ENCODE results near the gene SPTBN5. TPM values are rescaled to one million over a fixed set of nuclear protein-coding genes. Genes with fewer than 3 reads are reported as not detected.
A peak's percentile ranks its signal among the peaks of the same experiment; 100 is the strongest.

Gene SPTBN5
- total RNA-seq, 5 donors from 2014 or later (not counting 1 experiment from before 2014, with no cell fraction given): 1.0 to 4.0 (median 2.2) TPM

DNA sequence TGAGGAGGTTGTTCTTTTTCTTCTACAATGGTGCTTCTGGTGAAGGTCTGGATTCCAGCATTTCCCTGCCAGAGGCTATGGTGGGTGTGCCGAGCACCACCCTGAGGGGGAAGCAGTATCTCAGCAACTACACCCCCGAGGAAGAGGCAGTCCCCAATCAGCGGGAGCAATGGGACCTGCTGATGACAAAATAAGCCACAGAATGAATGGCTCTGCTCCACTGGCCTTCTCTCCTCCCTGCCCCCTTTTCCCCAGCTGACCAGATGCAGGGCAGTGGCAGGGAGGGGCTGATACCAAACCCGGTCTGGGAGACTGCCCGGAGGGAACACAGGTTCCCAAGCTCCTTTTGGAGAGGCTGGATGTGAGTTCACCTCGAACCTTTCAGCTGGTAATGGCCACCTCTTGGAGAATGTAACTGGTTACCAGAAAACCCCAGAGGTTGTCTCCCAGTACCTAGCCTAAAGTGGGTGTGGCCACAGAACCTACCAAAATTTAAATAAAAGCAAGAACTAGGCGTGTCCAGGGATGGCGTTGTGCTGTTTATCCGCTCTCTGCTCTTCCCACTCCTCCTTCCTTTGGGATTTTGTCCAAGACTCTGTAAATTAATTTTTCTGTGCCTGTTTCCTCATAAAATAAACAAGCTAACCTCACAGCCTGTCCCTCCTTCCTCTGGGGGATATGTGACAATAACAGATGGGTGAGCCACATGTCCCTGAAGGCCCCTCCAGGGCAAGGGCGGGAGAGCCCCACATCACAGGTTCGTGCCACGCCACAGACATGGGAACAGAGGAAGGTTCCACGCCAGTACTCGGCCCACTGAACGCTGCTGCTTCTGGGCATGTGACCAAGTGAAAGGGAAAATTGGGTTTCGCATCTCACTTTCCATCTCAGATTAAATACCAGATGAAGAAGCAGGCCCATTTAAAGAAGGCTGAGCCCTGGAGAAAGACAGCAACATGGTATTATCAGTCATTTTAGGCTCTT is 35.1 kb upstream of the SPTBN5 start:
- H3K27ac ChIP-seq (ENCODE audit: low read length): no peak overlapping the region
- Mint-ChIP-seq H3K27me3 (no peaks in the 10 kb centered on the region), H3K27ac (peak overlapping the region; percentile 28 to 74), H3K9me3 (no peaks in the 10 kb centered on the region), H3K4me1 (peaks cover 24 to 50% (median 34%) of the 10 kb centered on the region in 3 donors), H3K4me3 (no peak overlapping the region), H3K36me3 (peaks cover 5% of the 10 kb centered on the region)
- peaks cover 13 to 30% of the 10 kb centered on the region in 2 experiments for H3K4me1 ChIP-seq (ENCODE audit: control insufficient read depth in 1 of 2, extremely low read depth in 1 of 2, insufficient read depth in 2 of 2, low read length in 2 of 2)
- DNase-seq: no peak
- CTCF ChIA-PET: no interaction called here
- H3K4me3 ChIP-seq (ENCODE audit: control insufficient read depth in 1 of 2, extremely low read depth in 1 of 2, low read length in 1 of 2): no peak overlapping the region
- ATAC-seq (replicated peaks in 1 of 4): no peak
- H3K9me3 ChIP-seq: no peaks in the 10 kb centered on the region
- 89% methylated on average over 7 of the region's 16 CpGs for WGBS (ENCODE audit: insufficient coverage)
- POLR2A ChIA-PET: no interaction called here
- peaks cover 0 to 6% of the 10 kb centered on the region in 2 donors for H3K36me3 ChIP-seq (ENCODE audit: control insufficient read depth in 2 of 2, extremely low read depth in 1 of 2, insufficient read depth in 1 of 2, low read length in 1 of 2)
- no peaks in the 10 kb centered on the region for H3K27me3 ChIP-seq (replicated peaks in 1 of 2; ENCODE audit: control insufficient read depth in 2 of 2, extremely low read depth in 1 of 2, insufficient read depth in 2 of 2, low read length in 1 of 2)

DNA sequence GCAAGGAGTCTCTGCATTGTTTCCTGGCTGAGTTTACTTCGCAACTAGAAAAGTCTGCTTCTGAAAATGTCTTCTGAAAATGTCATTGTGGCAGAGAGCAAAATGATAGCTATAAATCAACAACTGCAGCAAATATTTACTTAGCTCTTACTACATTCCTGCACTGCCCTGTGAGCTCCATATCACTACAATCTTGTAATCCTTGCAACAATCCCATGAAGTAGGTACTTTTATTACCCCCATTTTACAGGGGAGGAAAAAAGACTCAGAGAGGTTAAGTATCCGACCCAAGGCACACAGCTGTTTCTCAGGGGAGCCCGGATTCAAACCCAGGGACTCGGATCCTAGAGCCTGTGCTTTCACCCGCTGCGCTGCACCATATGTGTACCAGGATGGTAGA is 34.2 kb upstream of the SPTBN5 start:
- Mint-ChIP-seq H3K36me3 (peaks cover 8% of the 10 kb centered on the region), H3K4me1 (peaks cover 18 to 45% (median 31%) of the 10 kb centered on the region in 3 donors), H3K27me3 (no peaks in the 10 kb centered on the region), H3K27ac (peak overlapping the region in 1 of 2 donors; percentile 5), H3K4me3 (no peak overlapping the region), H3K9me3 (no peaks in the 10 kb centered on the region)
- no peaks in the 10 kb centered on the region for H3K27me3 ChIP-seq (replicated peaks in 1 of 2; ENCODE audit: control insufficient read depth in 2 of 2, extremely low read depth in 1 of 2, insufficient read depth in 2 of 2, low read length in 1 of 2)
- H3K4me1 ChIP-seq (ENCODE audit: control insufficient read depth in 1 of 2, extremely low read depth in 1 of 2, insufficient read depth in 2 of 2, low read length in 2 of 2): peaks cover 10 to 22% of the 10 kb centered on the region in 2 experiments
- no peaks in the 10 kb centered on the region for H3K9me3 ChIP-seq
- ChIA-PET POLR2A (interaction anchor here in 1 of 2 donors (0.6 kb wide), 1 partner anchor 10 kb away, joined by 4 read pairs; no protein-coding TSS in a partner anchor), CTCF (interaction anchor here in 1 of 2 donors (0.6 kb wide), 1 partner anchor 430 kb away, joined by 5 read pairs; no protein-coding TSS in a partner anchor)
- no peak overlapping the region for H3K27ac ChIP-seq (ENCODE audit: low read length)
- H3K4me3 ChIP-seq (ENCODE audit: control insufficient read depth in 1 of 2, extremely low read depth in 1 of 2, low read length in 1 of 2): no peak overlapping the region
- DNase-seq (no peak), ATAC-seq (replicated peaks in 1 of 4) (no peak)
- H3K36me3 ChIP-seq (ENCODE audit: control insufficient read depth in 2 of 2, extremely low read depth in 1 of 2, insufficient read depth in 1 of 2, low read length in 1 of 2): peaks cover 0 to 6% of the 10 kb centered on the region in 2 donors
- no CpG with 5 or more reads among the region's 6 CpGs for WGBS (ENCODE audit: insufficient coverage)

DNA sequence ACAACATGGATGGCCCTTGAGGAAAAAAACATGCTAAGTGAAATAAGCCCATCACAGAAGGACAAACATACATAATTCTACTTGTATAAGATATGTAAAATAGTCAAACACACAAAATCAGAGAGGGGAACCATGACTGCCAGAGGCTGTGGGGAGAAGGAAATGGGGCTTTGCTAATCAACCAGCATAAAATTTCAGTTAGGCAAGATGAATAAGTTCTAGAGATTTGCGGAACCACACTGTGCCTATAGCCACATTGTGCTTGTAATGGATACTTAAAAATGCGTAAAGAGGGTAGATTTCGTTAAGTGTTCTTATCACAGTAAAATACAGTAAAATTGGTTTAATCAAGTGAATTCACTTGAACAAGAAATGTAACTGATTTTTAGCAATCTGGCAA is 33.7 kb upstream of the SPTBN5 start:
- Histone ChIP-seq H3K9me3 (no peaks in the 10 kb centered on the region), H3K27ac (ENCODE audit: low read length) (no peak overlapping the region), H3K36me3 (ENCODE audit: control insufficient read depth in 2 of 2, extremely low read depth in 1 of 2, insufficient read depth in 1 of 2, low read length in 1 of 2) (peaks cover 0 to 6% of the 10 kb centered on the region in 2 donors), H3K27me3 (replicated peaks in 1 of 2; ENCODE audit: control insufficient read depth in 2 of 2, extremely low read depth in 1 of 2, insufficient read depth in 2 of 2, low read length in 1 of 2) (no peaks in the 10 kb centered on the region), H3K4me1 (ENCODE audit: control insufficient read depth in 1 of 2, extremely low read depth in 1 of 2, insufficient read depth in 2 of 2, low read length in 2 of 2) (peaks cover 10 to 19% of the 10 kb centered on the region in 2 experiments), H3K4me3 (ENCODE audit: control insufficient read depth in 1 of 2, extremely low read depth in 1 of 2, low read length in 1 of 2) (no peak overlapping the region)
- Mint-ChIP-seq H3K36me3 (peaks cover 8% of the 10 kb centered on the region), H3K9me3 (no peaks in the 10 kb centered on the region), H3K27me3 (no peaks in the 10 kb centered on the region), H3K27ac (peak overlapping the region; percentile 2 to 50), H3K4me1 (peaks cover 17 to 40% (median 25%) of the 10 kb centered on the region in 3 donors), H3K4me3 (no peak overlapping the region)
- no peak for ATAC-seq (replicated peaks in 1 of 4)
- no CpG with 5 or more reads among the region's 3 CpGs for WGBS (ENCODE audit: insufficient coverage)
- ChIA-PET POLR2A (interaction anchor here in 1 of 2 donors (0.6 kb wide), 1 partner anchor 10 kb away, joined by 4 read pairs; no protein-coding TSS in a partner anchor), CTCF (interaction anchor here in 1 of 2 donors (0.6 kb wide), 1 partner anchor 429 kb away, joined by 5 read pairs; no protein-coding TSS in a partner anchor)
- DNase-seq: no peak

DNA sequence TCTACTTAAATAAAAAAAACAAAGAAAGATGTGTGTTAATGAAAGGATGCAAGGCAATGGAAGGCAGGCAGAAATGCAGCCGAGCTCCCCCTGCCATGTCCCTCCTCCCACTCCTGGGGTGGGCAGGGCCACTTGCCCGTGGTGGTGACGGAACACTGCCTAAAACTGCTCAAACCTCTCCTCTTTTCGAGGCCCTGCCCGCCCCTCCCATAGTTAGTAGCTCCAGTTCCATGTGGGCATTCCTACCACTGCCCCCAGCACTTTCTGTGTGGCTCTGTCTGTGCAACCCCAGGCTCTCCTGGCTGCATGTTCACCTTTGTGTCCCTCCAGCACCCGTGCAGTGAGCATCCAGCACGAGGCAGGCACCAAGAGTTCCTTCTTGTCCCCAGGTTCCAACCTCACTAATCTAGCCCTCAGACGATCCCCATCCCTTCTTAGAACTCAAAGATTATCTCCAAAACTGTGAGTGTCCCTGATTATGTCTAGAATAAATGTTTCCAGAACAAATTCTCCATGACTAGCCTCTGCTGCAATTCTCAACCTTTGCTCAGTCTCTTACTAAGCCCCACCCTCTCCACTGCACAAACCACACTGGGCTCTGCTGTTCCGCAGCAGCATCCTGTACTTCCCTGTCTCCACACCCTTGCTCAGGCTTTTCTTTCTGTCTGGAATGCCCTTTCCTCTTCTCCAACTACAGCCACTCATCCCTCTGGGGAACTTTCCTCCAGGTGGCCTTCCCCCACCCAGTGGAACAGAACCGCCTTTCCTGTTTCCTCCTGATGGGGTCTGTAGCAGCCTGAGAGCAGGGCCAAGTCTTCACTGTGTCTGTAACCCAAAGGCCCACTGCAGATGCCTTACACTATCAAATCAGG is 32.6 kb upstream of the SPTBN5 start:
- Mint-ChIP-seq H3K27ac (peak overlapping the region; percentile 82 to 94), H3K27me3 (no peaks in the 10 kb centered on the region), H3K36me3 (peaks cover 13% of the 10 kb centered on the region), H3K9me3 (no peaks in the 10 kb centered on the region), H3K4me1 (peaks cover 17 to 43% (median 25%) of the 10 kb centered on the region in 3 donors), H3K4me3 (peak overlapping the region in 1 of 3 donors; percentile 25)
- peaks cover 0 to 2% of the 10 kb centered on the region in 2 donors for H3K36me3 ChIP-seq (ENCODE audit: control insufficient read depth in 2 of 2, extremely low read depth in 1 of 2, insufficient read depth in 1 of 2, low read length in 1 of 2)
- no peak overlapping the region for H3K4me3 ChIP-seq (ENCODE audit: control insufficient read depth in 1 of 2, extremely low read depth in 1 of 2, low read length in 1 of 2)
- peaks cover 10 to 19% of the 10 kb centered on the region in 2 experiments for H3K4me1 ChIP-seq (ENCODE audit: control insufficient read depth in 1 of 2, extremely low read depth in 1 of 2, insufficient read depth in 2 of 2, low read length in 2 of 2)
- peak; percentile 75 to 86 (median 82) for ATAC-seq (replicated peaks in 1 of 4)
- POLR2A ChIA-PET: interaction anchor here in 1 of 2 donors (0.5 kb wide), 1 partner anchor 24 kb away, joined by 3 read pairs; no protein-coding TSS in a partner anchor
- CTCF ChIA-PET: no interaction called here
- no peak overlapping the region for H3K27ac ChIP-seq (ENCODE audit: low read length)
- peak in 1 of 35 experiments; percentile 23 for DNase-seq
- H3K27me3 ChIP-seq (replicated peaks in 1 of 2; ENCODE audit: control insufficient read depth in 2 of 2, extremely low read depth in 1 of 2, insufficient read depth in 2 of 2, low read length in 1 of 2): no peaks in the 10 kb centered on the region
- WGBS (ENCODE audit: insufficient coverage): 74% methylated on average over 9 of the region's 10 CpGs
- H3K9me3 ChIP-seq: no peaks in the 10 kb centered on the region

DNA sequence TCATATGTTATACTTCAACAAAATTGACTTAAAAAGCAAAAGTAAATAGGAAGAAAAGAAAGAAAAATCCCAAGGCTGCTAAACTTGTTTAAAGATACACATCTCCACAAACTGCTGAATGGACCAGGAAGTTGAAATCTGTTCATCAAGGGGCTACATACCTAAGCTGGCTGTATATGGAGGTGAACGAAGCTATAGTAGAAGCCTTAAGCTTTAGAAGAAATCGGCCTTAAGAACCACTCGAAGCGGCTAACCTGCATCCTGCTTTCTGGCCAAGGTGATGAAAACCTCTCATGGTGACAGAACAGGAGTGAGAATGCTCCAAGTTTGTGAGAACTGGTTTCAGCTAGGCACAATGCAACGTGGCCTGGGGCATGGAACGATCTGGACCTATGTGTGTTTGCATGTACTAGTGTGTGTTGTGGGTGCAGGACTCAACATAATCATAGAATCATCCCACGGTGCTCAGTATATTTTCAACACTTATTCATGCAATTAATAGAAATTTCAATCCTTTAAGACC is 31.3 kb upstream of the SPTBN5 start:
- Histone ChIP-seq H3K9me3 (no peaks in the 10 kb centered on the region), H3K4me3 (ENCODE audit: control insufficient read depth in 1 of 2, extremely low read depth in 1 of 2, low read length in 1 of 2) (no peak overlapping the region), H3K36me3 (ENCODE audit: control insufficient read depth in 2 of 2, extremely low read depth in 1 of 2, insufficient read depth in 1 of 2, low read length in 1 of 2) (peaks cover 0 to 2% of the 10 kb centered on the region in 2 donors), H3K27me3 (replicated peaks in 1 of 2; ENCODE audit: control insufficient read depth in 2 of 2, extremely low read depth in 1 of 2, insufficient read depth in 2 of 2, low read length in 1 of 2) (no peaks in the 10 kb centered on the region), H3K27ac (ENCODE audit: low read length) (no peak overlapping the region), H3K4me1 (ENCODE audit: control insufficient read depth in 1 of 2, extremely low read depth in 1 of 2, insufficient read depth in 2 of 2, low read length in 2 of 2) (peaks cover 7 to 19% of the 10 kb centered on the region in 2 experiments)
- ChIA-PET POLR2A (no interaction called here), CTCF (no interaction called here)
- H3K4me1 Mint-ChIP-seq: peaks cover 17 to 41% (median 25%) of the 10 kb centered on the region in 3 donors
- 100% methylated on average over 4 of the region's 7 CpGs for WGBS (ENCODE audit: insufficient coverage)
- ATAC-seq (replicated peaks in 1 of 4) (no peak), DNase-seq (no peak)
- no peaks in the 10 kb centered on the region for H3K27me3 Mint-ChIP-seq
- no peak overlapping the region for H3K4me3 Mint-ChIP-seq
- H3K9me3 Mint-ChIP-seq: no peaks in the 10 kb centered on the region
- peaks cover 21% of the 10 kb centered on the region for H3K36me3 Mint-ChIP-seq
- H3K27ac Mint-ChIP-seq: peak overlapping the region in 1 of 2 donors; percentile 82
